Upper lobe of left lung (tissue), 4 donors: ENCODE results near the gene SCN1B.

Experiments used
- CTCF ChIP-seq, 6 experiments: fragments of 450-650 bp in 4 of 6; fragments of 200-600 bp in 2 of 6; sonication (generic) in 2 of 6; IDR thresholded peaks; one replicate each; pipeline ENCODE4 v1.5.1; 2016 to 2019; ENCODE audit warnings: antibody characterized with exemption in 6 of 6
- EP300 ChIP-seq, 4 donors: sonication (generic); formaldehyde crosslinking; IDR thresholded peaks; one replicate each; pipeline ENCODE4 v1.5.1; 2017; ENCODE audit warnings: antibody characterized with exemption in 4 of 4, control low read depth in 2 of 4
- POLR2A ChIP-seq, 4 donors: fragments of 450-650 bp; IDR thresholded peaks; one replicate each; pipeline ENCODE4 v1.5.1; 2016 to 2017; ENCODE audit warnings: antibody characterized with exemption in 4 of 4, mild to moderate bottlenecking in 2 of 4
- POLR2AphosphoS5 ChIP-seq, 2 donors: sonication (generic); formaldehyde crosslinking; IDR thresholded peaks; one replicate each; pipeline ENCODE4 v1.5.1; 2017; ENCODE audit warnings: antibody characterized with exemption in 2 of 2

DNA sequence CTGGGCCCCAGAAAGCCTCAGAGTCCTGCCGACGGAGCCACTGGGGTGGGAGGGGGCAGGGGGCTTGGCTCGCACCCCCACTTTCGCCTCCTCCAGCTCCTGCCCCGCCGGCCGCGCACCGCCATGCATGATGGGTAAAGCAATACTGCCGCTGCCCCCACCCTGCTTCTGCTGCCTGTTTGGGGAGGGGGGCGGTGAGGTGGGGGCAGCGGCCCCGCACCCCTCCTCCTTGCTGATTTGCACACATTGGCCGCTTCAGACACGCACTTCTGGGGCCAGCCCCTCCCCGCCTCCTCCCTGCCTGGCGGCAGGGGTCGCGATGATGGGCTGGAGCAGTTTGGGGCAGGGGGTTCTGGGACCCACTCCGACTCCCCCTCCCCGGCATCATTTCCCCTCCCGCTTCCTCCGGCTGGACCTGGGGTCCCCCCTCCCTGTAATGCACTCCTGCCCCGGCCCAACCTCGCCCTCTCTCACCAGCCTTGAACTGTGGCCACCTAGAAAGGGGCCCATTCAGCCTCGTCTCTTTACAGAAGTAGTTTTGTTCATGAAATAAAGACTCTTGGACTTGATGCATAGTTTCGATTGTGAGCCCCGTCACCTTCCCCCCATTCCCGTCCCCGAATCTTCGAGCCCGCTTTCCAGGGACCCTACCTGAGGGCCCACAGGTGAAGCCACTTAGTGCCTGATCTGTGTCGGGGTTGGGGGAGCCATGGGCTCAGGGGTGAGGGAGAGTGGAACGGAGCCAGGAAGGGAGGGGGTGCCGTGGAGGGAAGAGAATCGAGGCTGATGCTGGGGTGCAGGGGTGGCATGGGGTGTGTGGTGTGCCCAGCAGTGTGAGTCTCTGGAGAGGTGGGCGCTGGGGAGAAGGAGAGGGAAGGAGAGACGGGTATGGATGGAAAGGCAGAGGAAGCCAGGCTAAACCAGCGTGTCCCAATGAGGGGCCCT is 9.9 kb downstream of the SCN1B start:
- no peak for TF ChIP-seq EP300 (IDR thresholded peaks at IDR 0.05)
- no peak for TF ChIP-seq POLR2A (IDR thresholded peaks at IDR 0.05)
- TF ChIP-seq CTCF (IDR thresholded peaks at IDR 0.05), result no peak
- no peak for TF ChIP-seq POLR2AphosphoS5 (IDR thresholded peaks at IDR 0.05)
